Ovary (tissue), 9 donors: ENCODE measurements around the gene DPAGT1. TPM values are rescaled to one million over a fixed set of nuclear protein-coding genes. Genes with fewer than 3 reads are reported as not detected.
"Not testable (repeated sequence)": the region's sequence is repeated elsewhere in the genome, so short reads cannot be mapped to it uniquely, and the experiment has no call there.

Experiments
- DNase-seq, 5 donors: peaks; one replicate each; pipeline ENCODE4 v3.0.0-alpha.2; 2019 to 2020
- H3K27ac ChIP-seq, 2 donors: fragments of 200-600 bp; one replicate each; pipeline versions ENCODE4 v1.5.1 to v1.8.0; 2019 to 2022
- H3K27me3 ChIP-seq: fragments of 200-600 bp; one replicate; pipeline ENCODE4 v1.8.0; 2022
- H3K36me3 ChIP-seq: fragments of 200-600 bp; sonication (generic); one replicate; pipeline ENCODE4 v1.5.1; 2019
- H3K4me1 ChIP-seq: one replicate; pipeline ENCODE4 v1.8.1; 2013; ENCODE audit warnings: mild to moderate bottlenecking, moderate library complexity; ENCODE audit not compliant: insufficient read depth
- H3K4me3 ChIP-seq: fragments of 200-600 bp; sonication (generic); one replicate; pipeline ENCODE4 v1.5.1; 2017
- H3K9me3 ChIP-seq, 2 donors: fragments of 200-600 bp in 1 of 2; sonication (generic) in 1 of 2; one replicate each; pipeline versions ENCODE4 v1.5.1 to v1.8.1; 2013 to 2019; ENCODE audit warnings: mild to moderate bottlenecking in 1 of 2, moderate library complexity in 1 of 2
- EP300 ChIP-seq: sonication (generic); formaldehyde crosslinking; IDR thresholded peaks from one replicate; pipeline ENCODE4 v1.6.1; 2017; ENCODE audit warnings: antibody characterized with exemption
- POLR2A ChIP-seq: fragments of 450-650 bp; IDR thresholded peaks from one replicate; pipeline ENCODE4 v1.6.1; 2017; ENCODE audit warnings: antibody characterized with exemption, mild to moderate bottlenecking, moderate library complexity
- WGBS, 3 donors: extraction: QIAGEN DNeasy Blood & Tissue Kit in 1 of 3; methylation state at CpG; one replicate each; pipeline versions ENCODE4 v1.1.5 to v1.1.7; 2013 to 2017; 5-methylcytosine and 5-hydroxymethylcytosine counted together
- intact Hi-C, 4 donors: fragments of 100-400 bp; cut with DNase I; formaldehyde crosslinking; loops; one replicate each; pipeline versions ENCODE4 v1.11.0 to v1.15.1; 2022 to 2023
- polyA plus RNA-seq, 2 donors: library from polyadenylated mRNA; stranded (reverse); fragments of 200-250 nt in 1 of 2; fragments of 350-450 nt in 1 of 2; fragmentation: Illumina TruSeq in 1 of 2; extraction: RNeasy Lipid Tissue Mini Kit (QIAGEN cat#74804) in 1 of 2; gene quantifications; one replicate each; pipeline ENCODE4 v1.2.3, GENCODE V29; 2013 to 2014
- total RNA-seq, 7 donors: library from RNA; depleted of rRNA in 2 of 7; stranded (reverse); fragments of >200 nt in 2 of 7; fragmentation: NEBNext Ultra II Directional in 3 of 7; extraction: Animal tissue kit (Norgen Biotek cat#: 25700) in 3 of 7; gene quantifications; one replicate each; pipeline versions ENCODE4 v1.1.0 to v1.2.4, GENCODE V29; 2016 to 2023
- TF ChIP-seq, protein P1 (sequence below), 3 donors: fragments of 450-650 bp in 2 of 3; fragments of 200-600 bp in 1 of 3; IDR thresholded peaks; one replicate each; pipeline versions ENCODE4 v1.5.1 to v1.8.0; 2016 to 2022; ENCODE audit warnings: antibody characterized with exemption in 3 of 3, mild to moderate bottlenecking in 1 of 3
- donor health status: DM: no; HTN: no; CAD: no; lungs with moderate emphysema.
- donor health status: DM: no; HTN: no; CAD: no.
- donor health status: Bipolar disorder and iron deficiency.
- donor health status: DM: yes; HTN: yes; CAD: no.
- donor health status: DM: no; HTN: no; CAD: no.
- donor health status: DM: yes; HTN: yes; CAD: no.

Gene DPAGT1
- total and polyA plus RNA-seq, 9 donors, result 14.1 to 61.4 (median 24.4) TPM

DNA sequence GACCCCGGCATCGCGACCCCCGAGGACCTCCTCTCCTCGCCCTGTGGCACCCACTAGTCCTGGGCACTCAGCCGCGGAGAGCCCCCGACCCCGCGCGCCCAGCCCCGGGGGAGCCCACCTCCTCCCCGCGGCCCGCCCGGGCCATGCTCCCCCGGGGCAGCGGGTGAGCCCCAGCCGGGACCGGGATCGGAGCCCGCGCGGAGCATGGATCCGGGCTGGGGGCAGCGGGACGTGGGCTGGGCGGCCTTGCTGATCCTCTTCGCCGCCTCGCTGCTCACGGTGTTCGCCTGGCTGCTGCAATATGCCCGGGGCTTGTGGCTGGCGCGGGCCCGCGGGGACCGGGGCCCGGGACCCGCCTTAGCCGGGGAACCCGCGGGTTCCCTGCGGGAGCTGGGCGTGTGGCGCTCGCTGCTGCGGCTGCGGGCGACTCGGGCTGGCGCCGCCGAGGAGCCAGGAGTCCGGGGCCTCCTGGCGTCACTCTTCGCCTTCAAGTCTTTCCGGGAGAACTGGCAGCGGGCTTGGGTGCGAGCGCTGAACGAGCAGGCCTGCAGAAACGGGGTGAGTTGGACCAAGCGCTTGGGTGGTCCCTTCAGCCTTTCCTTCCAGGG lies 6.0 kb upstream of the DPAGT1 start:
- peaks cover 13% of the 10 kb centered on the region for H3K4me1 ChIP-seq
- no peak for DNase-seq
- intact Hi-C loops, result loop anchor here in 2 of 4 donors (5.0 to 10.0 kb wide), 2 partner anchors 87 to 90 kb away; no protein-coding TSS in a partner anchor

DNA sequence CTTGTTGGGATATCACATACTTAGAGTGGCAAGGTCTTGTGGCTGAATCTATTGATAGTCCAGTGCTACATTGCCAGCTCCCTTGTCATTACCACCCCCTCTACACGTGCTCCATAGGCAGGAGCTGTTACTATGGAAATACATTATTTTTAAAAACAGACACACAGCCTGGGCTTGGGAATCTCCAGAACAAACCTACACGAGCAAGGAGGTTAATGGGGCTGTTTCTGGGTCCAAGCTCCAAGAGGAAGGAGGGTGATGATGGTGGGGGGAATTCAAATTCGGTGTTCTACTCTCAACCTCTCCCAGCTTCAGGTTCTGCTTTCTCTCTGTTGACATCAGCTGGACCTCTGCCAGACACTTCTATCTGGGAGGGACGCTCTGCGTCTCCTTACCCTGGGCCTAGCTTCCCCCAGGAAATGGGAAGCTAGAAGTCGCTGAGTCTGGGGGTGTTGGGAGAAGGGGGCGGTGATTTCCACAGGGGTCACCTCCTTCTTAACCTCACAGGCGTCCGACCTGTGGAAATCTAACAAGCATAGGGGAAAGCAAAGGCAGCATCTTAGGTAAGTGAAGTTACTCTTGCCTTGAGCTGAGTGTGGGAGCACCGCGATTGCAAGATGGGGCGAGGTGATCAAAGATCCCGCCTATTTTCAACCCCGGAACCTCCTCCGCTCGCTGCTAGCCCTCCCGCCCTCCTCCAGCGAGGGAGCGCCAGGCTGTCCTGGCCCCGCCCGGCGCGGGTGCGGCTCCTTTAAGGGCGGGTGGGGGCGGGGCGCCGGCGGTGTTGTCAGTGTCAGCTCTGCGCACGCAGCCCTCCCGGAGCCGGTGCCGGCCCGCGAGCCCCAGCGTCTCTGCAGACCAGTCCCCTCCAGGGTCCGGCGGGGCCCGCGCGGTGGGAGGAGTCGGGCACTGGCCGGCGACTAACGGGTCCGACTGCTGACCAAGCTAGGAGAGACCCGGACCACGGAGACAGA lies 5.2 kb upstream of the DPAGT1 start, which contains the start of gene C2CD2L:
Gene C2CD2L (plus strand): TSS at position 781 of the 974 bp plus-strand sequence. CDS start 398 bp downstream, outside the sequence.
- Histone ChIP-seq H3K4me1 (peaks cover 13% of the 10 kb centered on the region), H3K27ac (peak within 1 kb of the TSS; percentile 27 to 32), H3K27me3 (no peaks in the 10 kb centered on the region), H3K9me3 (no peaks in the 10 kb centered on the region), H3K4me3 (peak within 1 kb of the TSS; percentile 92), H3K36me3 (no peaks in the 10 kb centered on the region)
- 1 to 3% (median 1%) methylated on average over 19 to 49 of the region's 49 CpGs for WGBS, 3 donors
- TF ChIP-seq, protein P1, sequence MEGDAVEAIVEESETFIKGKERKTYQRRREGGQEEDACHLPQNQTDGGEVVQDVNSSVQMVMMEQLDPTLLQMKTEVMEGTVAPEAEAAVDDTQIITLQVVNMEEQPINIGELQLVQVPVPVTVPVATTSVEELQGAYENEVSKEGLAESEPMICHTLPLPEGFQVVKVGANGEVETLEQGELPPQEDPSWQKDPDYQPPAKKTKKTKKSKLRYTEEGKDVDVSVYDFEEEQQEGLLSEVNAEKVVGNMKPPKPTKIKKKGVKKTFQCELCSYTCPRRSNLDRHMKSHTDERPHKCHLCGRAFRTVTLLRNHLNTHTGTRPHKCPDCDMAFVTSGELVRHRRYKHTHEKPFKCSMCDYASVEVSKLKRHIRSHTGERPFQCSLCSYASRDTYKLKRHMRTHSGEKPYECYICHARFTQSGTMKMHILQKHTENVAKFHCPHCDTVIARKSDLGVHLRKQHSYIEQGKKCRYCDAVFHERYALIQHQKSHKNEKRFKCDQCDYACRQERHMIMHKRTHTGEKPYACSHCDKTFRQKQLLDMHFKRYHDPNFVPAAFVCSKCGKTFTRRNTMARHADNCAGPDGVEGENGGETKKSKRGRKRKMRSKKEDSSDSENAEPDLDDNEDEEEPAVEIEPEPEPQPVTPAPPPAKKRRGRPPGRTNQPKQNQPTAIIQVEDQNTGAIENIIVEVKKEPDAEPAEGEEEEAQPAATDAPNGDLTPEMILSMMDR (IDR thresholded peaks at IDR 0.05), result no peak
- peak; percentile 33 for TF ChIP-seq POLR2A
- no peak for TF ChIP-seq EP300
- intact Hi-C loops, result loop anchor here in 3 of 4 donors (1.0 to 10.0 kb wide), 3 partner anchors 23 to 90 kb away; partner anchors contain the start of gene HMBS (in 1 of the 3)
- DNase-seq, result peak; percentile 84 to 90 (median 88)

More for the DNA sequence above, 6.0 kb upstream of the DPAGT1 start:
- Histone ChIP-seq H3K36me3 (no peaks in the 10 kb centered on the region), H3K27ac (peak overlapping the region; percentile 27 to 32), H3K27me3 (no peaks in the 10 kb centered on the region), H3K9me3 (no peaks in the 10 kb centered on the region), H3K4me3 (peak overlapping the region; percentile 92)
- TF ChIP-seq POLR2A (no peak), EP300 (no peak)
- TF ChIP-seq, protein P1 (IDR thresholded peaks at IDR 0.05), result no peak
- WGBS, 3 donors, result 0 to 1% (median 1%) methylated on average over 29 to 65 of the region's 65 CpGs

DNA sequence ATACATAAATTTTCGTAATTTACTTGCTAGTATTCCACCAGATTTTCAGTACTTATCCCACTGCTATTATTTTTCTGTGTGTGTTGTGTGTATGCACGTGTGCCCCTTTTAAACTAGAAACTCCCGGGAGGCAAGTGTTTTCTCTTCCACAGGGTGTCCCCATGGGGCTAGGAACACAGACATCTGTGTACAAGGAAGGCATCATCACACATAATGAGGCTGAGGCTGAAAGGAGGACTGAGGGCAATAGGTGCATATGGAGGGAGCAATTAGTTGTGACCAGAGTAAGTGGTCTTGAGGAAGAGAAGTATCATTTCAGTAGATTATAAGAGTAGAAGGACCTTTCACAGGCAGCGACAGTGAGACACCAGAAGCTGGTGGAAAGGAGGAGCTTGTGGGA lies 2.1 kb upstream of the DPAGT1 start:
- 45 to 50% (median 47%) methylated on average over 4 of the region's 4 CpGs for WGBS, 3 donors
- TF ChIP-seq, protein P1 (IDR thresholded peaks at IDR 0.05), result no peak
- TF ChIP-seq POLR2A (no peak), EP300 (no peak)
- H3K9me3 ChIP-seq, result no peaks in the 10 kb centered on the region
- H3K4me1 ChIP-seq, result peaks cover 22% of the 10 kb centered on the region
- H3K36me3 ChIP-seq, result no peaks in the 10 kb centered on the region
- DNase-seq, result no peak
- intact Hi-C loops, result loop anchor here in 1 of 4 donors (10.0 kb wide), 1 partner anchor 91 kb away; no protein-coding TSS in a partner anchor
- no peak overlapping the region for H3K4me3 ChIP-seq
- no peaks in the 10 kb centered on the region for H3K27me3 ChIP-seq
- no peak overlapping the region for H3K27ac ChIP-seq

DNA sequence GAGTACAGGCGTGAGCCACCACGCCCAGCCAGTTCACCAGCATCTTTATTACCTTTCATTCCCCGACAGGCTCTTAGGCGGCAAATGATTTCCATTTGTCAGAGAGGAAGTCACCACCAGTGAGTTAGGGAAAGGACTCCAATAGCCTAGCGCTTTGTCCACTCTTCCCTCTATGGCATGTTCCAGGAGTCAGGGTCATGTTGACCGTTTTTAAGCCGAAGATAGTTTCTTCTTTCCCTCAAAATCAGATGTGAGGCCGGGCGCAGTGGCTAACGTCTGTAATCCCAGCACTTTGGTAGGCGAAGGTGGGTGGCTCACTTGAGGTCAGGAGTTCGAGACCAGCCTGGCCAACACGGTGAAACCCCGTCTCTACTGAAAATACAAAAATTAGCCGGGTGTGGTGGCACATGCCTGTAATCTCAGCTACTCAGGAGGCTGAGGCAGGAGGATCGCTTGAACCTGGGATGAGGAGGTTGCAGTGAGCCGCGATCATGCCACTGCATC lies 1.6 kb upstream of the DPAGT1 start:
- intact Hi-C loops, result loop anchor here in 1 of 4 donors (10.0 kb wide), 1 partner anchor 92 kb away; no protein-coding TSS in a partner anchor
- H3K4me1 ChIP-seq, result peaks cover 17% of the 10 kb centered on the region
- peak overlapping the region; percentile 82 for H3K4me3 ChIP-seq
- H3K36me3 ChIP-seq, H3K27me3 ChIP-seq, H3K9me3 ChIP-seq: not testable (repeated sequence)
- peak in 1 of 5 donors; percentile 31 for DNase-seq
- peak overlapping the region; percentile 17 to 89 for H3K27ac ChIP-seq
- WGBS, 3 donors, result 60 to 79% (median 71%) methylated on average over 18 of the region's 18 CpGs
